Measurements from ENCODE around the gene LMOD3. TPM values are rescaled to one million over a fixed set of nuclear protein-coding genes. Genes with fewer than 3 reads are reported as not detected.

The LMOD3 gene
- total RNA-seq, 1 donor from 2014 or later: 0.12 TPM

GRCh38 chr3:69145688-69146087, 23.3 kb upstream of the LMOD3 start:
- Histone ChIP-seq H3K9me3 (no peaks in the 10 kb centered on the region), H3K27me3 (no peaks in the 10 kb centered on the region), H3K4me1 (no peaks in the 10 kb centered on the region), H3K36me3 (no peaks in the 10 kb centered on the region), H3K27ac (no peak overlapping the region), H3K4me3 (no peak overlapping the region)
- intact Hi-C loops (cut with DNase I): no loop called here
- ATAC-seq (no peak), DNase-seq (no peak)
- TF ChIP-seq CTCF (IDR thresholded peaks at IDR 0.05): no peak

GRCh38 chr3:69144631-69145245, 22.3 kb upstream of the LMOD3 start:
- Histone ChIP-seq H3K4me1 (no peaks in the 10 kb centered on the region), H3K36me3 (no peaks in the 10 kb centered on the region), H3K4me3 (no peak overlapping the region), H3K27me3 (no peaks in the 10 kb centered on the region), H3K27ac (no peak overlapping the region), H3K9me3 (no peaks in the 10 kb centered on the region)
- intact Hi-C loops (cut with DNase I): no loop called here
- DNase-seq (no peak), ATAC-seq (no peak)
- TF ChIP-seq CTCF (IDR thresholded peaks at IDR 0.05): no peak

DNA sequence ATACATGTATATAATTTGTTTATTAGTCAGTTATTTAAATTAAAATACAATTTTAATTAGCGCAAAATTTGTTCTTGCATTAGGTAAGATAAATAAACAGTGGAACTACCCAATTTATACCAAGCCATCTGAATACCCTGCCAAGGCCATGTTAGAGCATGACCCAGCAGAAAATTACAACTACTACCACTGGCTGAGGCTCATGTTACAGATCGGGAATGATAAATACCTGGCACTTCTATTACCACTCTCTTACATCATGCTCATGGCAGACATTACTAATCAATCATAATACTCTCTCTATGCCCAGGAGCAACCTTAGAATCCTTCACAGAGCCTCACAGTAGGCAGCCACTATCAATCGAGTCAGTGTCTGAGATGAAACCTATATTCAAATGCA, 21.2 kb upstream of the LMOD3 start:
- Histone ChIP-seq H3K9me3 (no peaks in the 10 kb centered on the region), H3K4me1 (no peaks in the 10 kb centered on the region), H3K27ac (no peak overlapping the region), H3K4me3 (no peak overlapping the region), H3K27me3 (no peaks in the 10 kb centered on the region), H3K36me3 (no peaks in the 10 kb centered on the region)
- ATAC-seq (no peak), DNase-seq (no peak)
- intact Hi-C loops (cut with DNase I): no loop called here
- TF ChIP-seq CTCF (IDR thresholded peaks at IDR 0.05): no peak

- TF ChIP-seq CTCF (IDR thresholded peaks at IDR 0.05): no peak
- ATAC-seq: no peak
- intact Hi-C loops (cut with DNase I): no loop called here
Measured at GRCh38 chr3:69142797-69143454, 20.5 kb upstream of the LMOD3 start.

GRCh38 chr3:69142090-69142489, 19.7 kb upstream of the LMOD3 start:
- H3K36me3 ChIP-seq: no peaks in the 10 kb centered on the region
- DNase-seq: no peak

More at GRCh38 chr3:69142797-69143454, 20.5 kb upstream of the LMOD3 start:
- Histone ChIP-seq H3K27me3 (no peaks in the 10 kb centered on the region), H3K36me3 (no peaks in the 10 kb centered on the region), H3K27ac (no peak overlapping the region), H3K4me3 (no peak overlapping the region), H3K4me1 (no peaks in the 10 kb centered on the region), H3K9me3 (no peaks in the 10 kb centered on the region)
- no peak for DNase-seq

More at GRCh38 chr3:69142090-69142489, 19.7 kb upstream of the LMOD3 start:
- Histone ChIP-seq H3K9me3 (no peaks in the 10 kb centered on the region), H3K4me1 (no peaks in the 10 kb centered on the region), H3K4me3 (no peak overlapping the region), H3K27me3 (no peaks in the 10 kb centered on the region), H3K27ac (no peak overlapping the region)
- TF ChIP-seq CTCF (IDR thresholded peaks at IDR 0.05): no peak
- intact Hi-C loops (cut with DNase I): no loop called here
- ATAC-seq: no peak
